ENCODE results near the gene BRINP1.

GRCh38 chr9:119177196-119177595 lies 192.0 kb downstream of the BRINP1 start:
- TF ChIP-seq CTCF (IDR thresholded peaks at IDR 0.05; ENCODE audit: insufficient read depth, low read length, poor library complexity, severe bottlenecking) (no peak), EZH2phosphoT487 (conservative IDR thresholded peaks at IDR 0.05; ENCODE audit: low read length) (no peak)
